Activated gamma-delta T cell treated with Interleukin-2 at 50 U/mL for 16 hours (primary cell): Measurements from ENCODE around the gene HSP90AB1.
A peak's percentile ranks its signal among the peaks of the same experiment; 100 is the strongest.
"Not testable (repeated sequence)": the region's sequence is repeated elsewhere in the genome, so short reads cannot be mapped to it uniquely, and the experiment has no call there.

Source experiments
- DNase-seq: peaks from one replicate; pipeline ENCODE4 v3.0.0-alpha.2; 2020

The HSP90AB1 gene

DNA sequence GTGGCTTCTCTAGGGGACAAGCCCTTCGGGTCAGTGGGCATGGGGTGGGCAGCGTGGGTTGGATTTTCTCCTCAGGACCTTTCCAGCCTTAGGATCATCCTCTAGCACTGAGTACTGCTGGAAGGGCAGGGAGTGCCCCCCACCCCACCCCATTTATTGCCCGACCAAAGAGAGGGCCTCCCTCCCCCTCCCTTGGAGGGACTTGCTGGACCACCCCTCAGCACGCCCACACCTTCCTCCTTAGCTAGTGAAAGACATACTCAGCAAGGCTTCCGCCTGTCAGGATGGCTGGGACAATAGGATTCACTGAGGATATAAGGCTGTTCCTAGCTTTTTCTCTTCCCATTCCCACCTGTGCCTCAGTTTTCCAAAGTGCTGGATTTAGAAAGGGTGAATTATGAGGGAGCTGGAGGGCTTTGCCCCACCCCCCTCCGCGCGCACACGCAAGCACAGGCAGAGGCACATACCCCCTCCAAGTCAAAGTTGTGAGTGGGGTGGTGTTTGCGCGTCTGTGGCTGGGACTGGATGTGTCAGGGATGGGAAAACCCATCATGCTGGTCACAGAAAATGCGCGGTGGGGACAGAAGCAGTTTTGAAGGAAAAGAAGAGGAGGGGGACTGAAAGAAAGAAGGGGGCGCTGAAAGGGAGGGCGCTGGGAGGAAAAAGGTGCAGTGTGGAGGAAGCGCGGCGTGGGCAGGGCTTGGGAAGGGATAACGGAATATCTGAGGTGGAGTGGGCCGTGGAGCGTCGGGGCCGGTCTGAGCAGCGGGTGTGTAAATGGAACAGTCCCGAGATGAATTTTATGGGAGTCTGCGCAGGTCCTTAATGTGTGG is 24.2 kb upstream of the HSP90AB1 start:
- no peak for DNase-seq

DNA sequence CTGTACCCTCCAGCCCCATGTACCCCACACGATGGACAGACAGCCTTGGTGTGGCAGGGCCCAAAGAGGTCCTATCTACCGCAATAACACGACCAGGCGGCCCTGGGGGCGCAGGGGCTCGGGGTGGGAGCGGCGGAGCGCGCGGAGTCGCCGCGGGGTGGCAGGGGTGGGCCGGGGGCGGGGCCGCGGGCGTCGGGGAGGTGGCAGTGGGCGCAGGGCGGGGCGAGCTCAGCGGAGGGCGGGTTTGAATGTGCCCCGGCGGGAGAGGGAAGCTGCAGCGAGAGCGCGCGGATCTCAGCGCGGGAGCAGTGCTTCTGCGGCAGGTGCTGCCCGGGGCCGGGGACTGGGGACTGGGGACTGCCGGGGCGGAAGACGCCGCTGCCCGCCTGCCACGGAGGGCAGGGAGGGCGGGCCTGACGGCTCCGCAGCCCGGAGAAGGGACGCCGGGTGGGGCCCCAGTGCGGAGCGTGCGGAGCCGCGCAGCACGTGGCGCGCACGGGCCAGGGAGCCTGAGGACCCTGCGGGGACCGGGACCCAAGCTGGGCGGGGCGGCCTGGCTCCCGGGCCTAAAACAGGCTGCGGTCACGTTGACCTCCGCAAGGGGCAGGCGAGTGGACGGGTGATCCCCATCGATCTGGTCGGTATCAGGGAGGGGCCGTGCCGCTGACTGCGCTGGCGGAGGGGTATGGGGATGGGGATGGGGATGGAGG is 23.4 kb upstream of the HSP90AB1 start, which contains the start of gene SLC29A1:
Gene SLC29A1 (plus strand): TSS at position 277 of the 710 bp plus-strand sequence. CDS start 3,719 bp downstream, outside the sequence.
- DNase-seq = peak; percentile 78

GRCh38 chr6:44224029-44224964 is 22.6 kb upstream of the HSP90AB1 start:
- no peak for DNase-seq

DNA sequence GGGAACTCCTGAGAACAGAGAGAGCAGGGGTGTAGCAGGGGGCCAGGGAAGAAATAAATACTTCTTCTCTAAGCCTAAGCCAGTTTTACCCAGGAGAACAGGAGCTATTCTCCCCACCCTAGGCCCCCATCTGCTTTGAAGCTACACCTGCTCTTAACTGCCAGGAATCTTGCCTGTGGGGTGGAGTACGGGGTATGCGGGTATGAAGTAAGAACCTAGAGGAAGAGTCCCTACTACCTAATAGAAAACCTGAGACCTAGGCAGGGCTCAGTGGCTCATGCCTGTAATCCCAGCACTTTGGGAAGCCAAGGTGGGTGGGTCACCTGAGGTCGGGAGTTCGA is 22.0 kb upstream of the HSP90AB1 start:
- no peak for DNase-seq

GRCh38 chr6:44225579-44226325 is 21.1 kb upstream of the HSP90AB1 start:
- no peak for DNase-seq

DNA sequence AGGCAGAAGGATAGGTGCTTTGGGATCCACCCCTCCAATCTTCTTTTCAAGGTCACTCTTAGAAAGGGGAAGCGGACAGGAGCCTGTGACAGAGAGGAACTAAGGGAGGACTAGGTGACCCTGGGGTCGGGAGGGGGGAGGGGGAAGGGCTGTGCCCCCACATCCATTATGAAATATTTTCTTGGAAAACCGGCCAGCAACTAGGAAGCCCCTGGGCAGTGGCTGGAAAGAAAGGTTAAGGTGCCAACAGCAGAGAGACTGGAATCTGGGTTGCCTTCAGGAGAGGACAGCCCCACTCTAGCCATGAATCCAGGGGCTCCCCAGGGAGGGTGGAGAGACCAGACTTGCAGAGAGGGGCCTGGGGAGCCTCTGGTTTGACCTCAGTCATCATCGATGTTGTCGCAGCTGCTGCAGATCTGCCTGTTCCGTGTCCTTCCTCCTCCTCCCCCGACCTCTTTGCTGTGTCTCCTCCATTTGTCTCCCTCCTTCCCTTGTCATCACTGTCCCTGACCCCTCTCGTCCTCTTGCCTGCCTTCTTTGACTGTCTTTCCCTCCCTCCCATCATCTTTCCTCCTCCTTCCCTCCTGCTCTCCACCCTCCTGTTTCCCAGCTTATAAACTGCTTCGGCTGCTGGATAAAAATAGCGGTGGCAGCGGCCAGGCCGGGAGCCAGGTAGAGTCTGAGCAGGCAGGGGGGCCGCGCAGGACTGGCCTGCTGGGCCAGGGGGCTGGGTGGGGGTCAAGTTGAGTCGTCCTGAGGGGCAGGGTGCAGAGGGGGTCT is 20.3 kb upstream of the HSP90AB1 start:
- DNase-seq = no peak

DNA sequence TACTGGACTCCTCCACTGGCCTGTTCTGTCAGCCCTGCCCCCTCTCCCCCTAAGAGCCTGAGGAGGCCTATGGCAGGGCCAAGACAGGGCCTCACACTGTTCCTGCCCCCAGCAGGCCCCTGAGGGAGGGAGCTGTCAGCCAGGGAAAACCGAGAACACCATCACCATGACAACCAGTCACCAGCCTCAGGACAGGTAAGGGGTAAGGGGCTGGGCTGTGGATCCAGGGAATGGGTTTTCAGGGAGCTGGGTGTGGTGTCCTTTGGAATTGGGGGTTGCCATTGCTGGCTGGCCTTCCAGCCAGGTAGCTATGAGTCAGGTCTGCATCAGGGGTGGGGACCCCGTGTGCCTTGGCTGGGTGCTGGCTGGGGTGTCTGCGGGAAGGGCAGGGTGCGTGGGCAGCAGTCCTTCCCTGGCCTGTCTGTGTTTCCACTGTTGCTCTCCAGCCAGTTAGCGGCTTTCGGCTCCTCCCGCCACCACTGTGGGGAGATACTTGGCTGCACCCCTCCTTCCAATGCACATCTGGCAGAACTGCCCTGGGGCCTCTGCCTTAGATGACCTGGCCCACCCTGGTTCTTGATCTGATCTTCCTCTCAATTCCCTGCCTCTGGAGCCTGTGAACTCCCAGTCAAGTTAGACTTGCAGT is 19.6 kb upstream of the HSP90AB1 start:
- DNase-seq = no peak

DNA sequence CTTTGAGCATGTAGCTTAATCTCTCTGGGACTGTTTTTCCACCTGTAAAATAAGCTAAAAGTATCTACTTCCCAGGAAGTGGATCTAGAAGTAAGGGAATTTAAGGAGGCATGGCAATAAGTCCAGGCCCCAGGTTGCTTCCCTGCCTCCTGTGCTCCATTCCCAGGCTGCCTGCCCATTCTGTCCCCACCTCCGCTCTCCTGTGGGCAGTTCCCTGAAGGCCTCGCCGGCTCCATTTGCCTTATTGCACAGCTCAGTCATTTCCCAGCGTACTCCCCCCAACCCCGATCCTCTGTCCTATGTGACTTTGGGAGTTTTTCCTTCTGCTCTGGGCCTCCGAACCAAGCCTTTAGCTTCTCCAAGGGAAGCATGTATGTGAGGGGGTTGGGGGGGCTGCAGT is 18.9 kb upstream of the HSP90AB1 start:
- DNase-seq = no peak

DNA sequence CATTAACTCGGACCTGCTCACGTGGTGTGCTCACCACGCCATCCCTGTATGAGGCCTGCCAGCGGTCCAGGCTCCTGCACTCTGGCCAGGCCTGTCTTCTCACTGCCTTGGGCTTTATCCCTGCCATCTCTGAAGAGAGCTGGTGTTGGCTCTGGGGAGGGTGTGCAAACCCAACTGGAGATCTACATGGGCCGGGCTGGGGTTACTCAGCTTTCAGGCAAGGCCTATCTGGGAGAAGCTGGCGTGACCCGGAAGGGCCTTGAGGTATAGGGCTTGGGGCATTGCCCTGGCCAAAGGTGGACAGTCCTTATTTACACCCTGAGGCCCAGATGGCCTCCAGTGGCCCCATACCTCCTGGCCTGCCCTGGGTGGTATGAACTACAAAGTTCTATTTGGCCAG is 18.5 kb upstream of the HSP90AB1 start:
- no peak for DNase-seq

- DNase-seq = no peak
These were observed 18.1 kb upstream of the HSP90AB1 start for GRCh38 chr6:44228836-44229235.

DNA sequence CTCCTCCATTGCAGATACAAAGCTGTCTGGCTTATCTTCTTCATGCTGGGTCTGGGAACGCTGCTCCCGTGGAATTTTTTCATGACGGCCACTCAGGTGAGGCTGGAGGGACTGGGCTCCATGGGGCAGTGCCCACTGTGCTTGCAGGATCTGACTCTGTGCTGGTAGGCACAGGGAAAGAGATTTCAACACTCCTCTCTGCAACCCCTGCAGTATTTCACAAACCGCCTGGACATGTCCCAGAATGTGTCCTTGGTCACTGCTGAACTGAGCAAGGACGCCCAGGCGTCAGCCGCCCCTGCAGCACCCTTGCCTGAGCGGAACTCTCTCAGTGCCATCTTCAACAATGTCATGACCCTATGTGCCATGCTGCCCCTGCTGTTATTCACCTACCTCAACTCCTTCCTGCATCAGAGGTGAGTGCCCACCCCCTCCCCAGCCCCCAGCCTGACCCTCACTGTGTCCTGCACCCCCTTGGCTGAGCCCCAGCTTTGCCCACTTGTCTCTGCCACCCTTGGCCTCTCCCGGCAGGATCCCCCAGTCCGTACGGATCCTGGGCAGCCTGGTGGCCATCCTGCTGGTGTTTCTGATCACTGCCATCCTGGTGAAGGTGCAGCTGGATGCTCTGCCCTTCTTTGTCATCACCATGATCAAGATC is 17.4 kb upstream of the HSP90AB1 start:
- DNase-seq = no peak

DNA sequence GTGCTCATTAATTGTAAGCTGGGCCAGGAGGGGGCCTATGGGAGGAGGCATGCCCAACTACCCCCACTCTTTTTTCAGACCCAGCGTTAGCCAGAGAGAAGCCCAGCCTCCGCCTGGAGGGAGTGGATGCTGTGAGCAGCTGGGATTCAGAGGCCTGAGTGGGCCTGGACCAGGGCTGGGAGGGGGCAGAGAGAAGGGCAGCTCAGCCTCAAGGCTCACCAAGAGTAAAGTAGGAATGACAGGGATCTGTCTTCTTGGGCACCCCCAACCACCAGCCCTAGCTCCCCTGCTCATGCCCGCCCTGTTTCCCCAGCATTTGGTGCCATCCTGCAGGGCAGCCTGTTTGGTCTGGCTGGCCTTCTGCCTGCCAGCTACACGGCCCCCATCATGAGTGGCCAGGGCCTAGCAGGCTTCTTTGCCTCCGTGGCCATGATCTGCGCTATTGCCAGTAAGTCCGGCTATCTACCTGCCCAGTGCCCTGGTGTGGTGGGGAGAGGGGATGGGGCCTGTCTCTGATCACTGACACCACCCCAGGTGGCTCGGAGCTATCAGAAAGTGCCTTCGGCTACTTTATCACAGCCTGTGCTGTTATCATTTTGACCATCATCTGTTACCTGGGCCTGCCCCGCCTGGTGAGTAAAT is 16.7 kb upstream of the HSP90AB1 start:
- no peak for DNase-seq

GRCh38 chr6:44231426-44231825 is 15.5 kb upstream of the HSP90AB1 start:
- not testable (repeated sequence) for DNase-seq

- DNase-seq = no peak
These were observed 14.0 kb upstream of the HSP90AB1 start for GRCh38 chr6:44232676-44233566.

DNA sequence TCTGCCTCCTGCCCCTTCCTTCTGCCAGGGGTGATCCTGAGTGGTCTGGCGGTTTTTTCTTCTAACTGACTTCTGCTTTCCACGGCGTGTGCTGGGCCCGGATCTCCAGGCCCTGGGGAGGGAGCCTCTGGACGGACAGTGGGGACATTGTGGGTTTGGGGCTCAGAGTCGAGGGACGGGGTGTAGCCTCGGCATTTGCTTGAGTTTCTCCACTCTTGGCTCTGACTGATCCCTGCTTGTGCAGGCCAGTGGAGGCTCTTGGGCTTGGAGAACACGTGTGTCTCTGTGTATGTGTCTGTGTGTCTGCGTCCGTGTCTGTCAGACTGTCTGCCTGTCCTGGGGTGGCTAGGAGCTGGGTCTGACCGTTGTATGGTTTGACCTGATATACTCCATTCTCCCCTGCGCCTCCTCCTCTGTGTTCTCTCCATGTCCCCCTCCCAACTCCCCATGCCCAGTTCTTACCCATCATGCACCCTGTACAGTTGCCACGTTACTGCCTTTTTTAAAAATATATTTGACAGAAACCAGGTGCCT is 13.3 kb upstream of the HSP90AB1 start:
- DNase-seq = no peak

- DNase-seq = no peak
These were observed 12.5 kb upstream of the HSP90AB1 start for GRCh38 chr6:44234101-44235025.

- no peak for DNase-seq
These were observed 11.6 kb upstream of the HSP90AB1 start for GRCh38 chr6:44235269-44235668.
